ENCODE data around the gene ANXA1. TPM values are rescaled to one million over a fixed set of nuclear protein-coding genes. Genes with fewer than 3 reads are reported as not detected.

The ANXA1 gene
- total RNA-seq, 1 donor from 2014 or later: 372 TPM

DNA sequence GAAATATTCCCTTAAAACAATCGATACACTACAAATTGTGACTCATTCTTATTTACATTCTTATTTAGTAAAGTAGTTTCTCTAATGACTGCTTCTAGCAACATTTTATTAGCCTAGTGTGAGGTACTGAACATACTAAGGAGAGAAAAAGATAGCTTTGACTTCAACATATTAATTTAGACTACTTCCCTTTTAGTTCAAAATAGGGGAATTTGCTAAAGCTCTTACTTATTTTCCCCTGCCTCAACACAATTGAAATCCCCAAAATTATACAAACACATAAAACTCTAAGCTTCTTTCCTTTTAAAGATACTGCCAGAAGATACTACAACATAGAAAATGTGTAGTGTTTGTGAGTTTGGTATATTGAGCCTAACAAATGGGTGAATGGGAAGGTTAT is 55.2 kb downstream of the ANXA1 start:
- no peak for DNase-seq (ENCODE audit: low read depth)

DNA sequence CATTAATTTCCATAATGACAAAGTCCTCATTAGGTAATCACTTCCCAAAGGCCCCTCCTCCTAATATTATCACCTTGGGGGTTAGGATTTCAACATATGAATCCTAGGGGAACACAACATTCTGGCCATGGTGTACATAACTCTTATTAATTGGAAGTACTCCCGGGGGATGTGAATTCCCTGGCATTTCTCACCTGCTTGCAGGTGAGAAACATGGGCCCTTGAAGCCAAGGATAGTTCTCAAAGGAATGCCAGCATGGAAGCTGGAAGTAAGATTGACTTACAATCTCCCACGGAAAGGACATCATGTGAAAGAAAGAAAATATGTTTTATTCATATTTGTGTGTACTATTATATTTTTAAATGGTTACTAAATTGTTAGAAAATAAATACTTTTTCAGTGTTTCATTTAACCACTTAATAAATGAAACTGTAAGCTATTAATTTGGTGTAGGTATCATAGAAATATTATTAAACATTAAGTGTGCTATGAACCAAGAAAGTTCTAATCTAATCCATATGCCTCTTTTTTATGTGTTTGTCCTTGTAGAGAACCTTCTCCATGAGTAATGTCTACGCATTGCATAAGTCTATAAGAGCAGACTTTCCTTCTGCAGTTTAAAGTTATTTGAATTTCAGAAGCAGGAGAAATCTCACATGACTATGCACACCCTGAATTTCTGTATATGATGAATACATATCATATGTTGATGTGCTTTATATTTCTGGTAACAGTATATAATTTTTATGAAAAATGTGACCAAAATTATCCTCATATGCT is 59.4 kb downstream of the ANXA1 start:
- DNase-seq (ENCODE audit: low read depth): no peak

DNA sequence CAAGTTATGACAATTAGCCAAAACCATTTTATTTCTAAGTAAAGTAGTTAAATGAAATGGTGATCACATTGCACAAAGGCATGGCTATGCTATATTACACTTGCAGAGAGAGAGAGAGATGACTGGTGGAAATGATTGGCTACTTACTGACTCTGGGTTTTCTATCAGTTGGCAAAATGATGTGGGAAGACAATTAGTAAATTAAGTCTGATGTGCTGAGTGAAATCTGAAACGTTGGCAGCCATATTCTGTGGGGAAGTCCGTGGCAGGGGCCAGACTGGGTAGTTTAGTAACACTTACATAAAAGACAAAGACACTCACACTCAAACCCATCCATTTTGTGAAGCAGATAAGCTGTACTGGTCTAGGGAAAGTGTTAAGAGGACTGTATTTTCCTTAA is 61.6 kb downstream of the ANXA1 start:
- DNase-seq (ENCODE audit: low read depth): no peak

DNA sequence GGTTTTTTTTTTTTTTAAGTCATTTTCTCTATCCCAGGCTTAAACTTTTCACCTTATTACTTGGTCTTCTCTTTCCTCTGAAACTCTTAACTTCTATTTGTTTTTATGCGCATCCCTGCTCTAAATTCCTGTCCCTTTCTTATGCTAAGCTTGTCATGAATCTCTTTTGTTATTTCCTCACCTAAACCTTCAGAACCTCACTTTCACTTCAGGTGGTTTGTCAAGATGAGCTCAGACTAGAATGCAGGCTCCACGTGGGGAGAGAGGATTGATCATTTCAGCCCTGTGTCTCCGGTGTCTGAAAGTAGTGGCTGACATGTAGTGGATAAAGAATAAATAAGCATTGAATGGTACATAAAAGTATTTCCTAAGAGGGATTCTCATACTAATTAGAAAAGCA is 63.6 kb downstream of the ANXA1 start:
- no peak for DNase-seq (ENCODE audit: low read depth)

DNA sequence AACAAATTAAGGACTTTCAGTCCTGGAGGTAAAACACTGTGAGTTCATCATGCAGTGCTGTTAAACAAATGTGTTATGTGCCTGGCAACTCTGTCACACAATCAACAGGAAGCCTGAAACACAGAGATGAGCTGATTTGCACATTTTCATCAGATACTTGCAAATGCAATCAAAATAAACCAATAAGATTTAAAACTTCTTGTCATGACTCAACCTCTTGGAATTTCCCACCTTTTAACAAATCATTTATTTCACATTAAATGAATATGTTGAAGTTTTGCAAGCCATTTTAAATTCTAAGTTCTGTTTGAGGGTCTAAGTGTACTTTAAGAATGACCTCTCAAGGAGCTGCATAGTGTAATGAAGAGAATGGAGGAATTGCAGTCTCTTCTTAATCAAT is 64.4 kb downstream of the ANXA1 start:
- DNase-seq (ENCODE audit: low read depth): no peak

Other genes starting within 250 kb of the ANXA1 start
- gene ALDH1A1, start 198.8 kb upstream of the ANXA1 start, total RNA-seq: 199 and 255 TPM in 2 replicates

Measured in myocyte (in vitro differentiated cells).